Natural killer cell treated with Interleukin-12 subunit alpha and Interleukin-12 subunit beta and Interleukin-15 and Interleukin-18, amount 100 ng/mL, for 72 hours (primary cell): Measurements from ENCODE around the gene CRY2. TPM values are rescaled to one million over a fixed set of nuclear protein-coding genes. Genes with fewer than 3 reads are reported as not detected.

Experiments
- ATAC-seq, 2 donors: fragments of 150-1000 bp; cut with Tn5 transposase in 1 of 2; sonication (Bioruptor Pico), chemical (Tn5 transposase) in 1 of 2; 2 replicates each; pipeline ENCODE4 v1.10.0; 2021
- DNase-seq: peaks from one replicate; pipeline ENCODE4 v3.0.0; 2022; ENCODE audit warnings: low spot score
- H3K27ac Mint-ChIP-seq, 2 donors: 1 replicate in 1 of 2; 2 replicates in 1 of 2; pipeline ENCODE4 v1.8.0; 2022; ENCODE audit warnings: mixed read lengths in 2 of 2, mild to moderate bottlenecking in 1 of 2, moderate library complexity in 1 of 2
- H3K27me3 Mint-ChIP-seq, 2 donors: 1 replicate in 1 of 2; 2 replicates in 1 of 2; pipeline ENCODE4 v1.8.0; 2022; ENCODE audit warnings: mixed read lengths in 2 of 2
- H3K36me3 Mint-ChIP-seq: one replicate; pipeline ENCODE4 v1.8.0; 2022; ENCODE audit warnings: mixed read lengths
- H3K4me1 Mint-ChIP-seq, 2 donors: 1 replicate in 1 of 2; 2 replicates in 1 of 2; pipeline ENCODE4 v1.8.0; 2022; ENCODE audit warnings: low read depth in 2 of 2, mixed read lengths in 2 of 2, mild to moderate bottlenecking in 1 of 2
- H3K4me3 Mint-ChIP-seq: one replicate; pipeline ENCODE4 v1.8.0; 2022; ENCODE audit warnings: mixed read lengths
- H3K9me3 Mint-ChIP-seq: 2 replicates; pipeline ENCODE4 v1.8.0; 2022; ENCODE audit warnings: mixed read lengths
- total RNA-seq, 2 donors: library from RNA; stranded (reverse); gene quantifications; one replicate each; pipeline ENCODE4 v1.2.3, GENCODE V29; 2022

Gene CRY2
- total RNA-seq, 2 donors from 2014 or later = 22.8 to 28.5 TPM

GRCh38 chr11:45847911-45848316, 639 bp downstream of the CRY2 start:
- Mint-ChIP-seq H3K27me3 (peaks cover 0 to 3% of the 10 kb centered on the region in 2 donors), H3K36me3 (no peaks in the 10 kb centered on the region), H3K27ac (no peak overlapping the region), H3K9me3 (no peaks in the 10 kb centered on the region), H3K4me3 (peak overlapping the region; percentile 81), H3K4me1 (peaks cover 41 to 60% of the 10 kb centered on the region in 2 donors)
- ATAC-seq (peak in 1 of 2 donors; percentile 44), DNase-seq (no peak)

- DNase-seq (no peak), ATAC-seq (no peak)
- H3K9me3 Mint-ChIP-seq = no peaks in the 10 kb centered on the region
- peaks cover 36 to 53% of the 10 kb centered on the region in 2 donors for H3K4me1 Mint-ChIP-seq
- H3K27me3 Mint-ChIP-seq = peaks cover 0 to 3% of the 10 kb centered on the region in 2 donors
- no peak overlapping the region for H3K27ac Mint-ChIP-seq
- H3K36me3 Mint-ChIP-seq = no peaks in the 10 kb centered on the region
- peak overlapping the region; percentile 81 for H3K4me3 Mint-ChIP-seq
Measured at GRCh38 chr11:45848654-45849081, 1.4 kb downstream of the CRY2 start.

GRCh38 chr11:45850446-45850845, 3.2 kb downstream of the CRY2 start:
- no peaks in the 10 kb centered on the region for H3K9me3 Mint-ChIP-seq
- ATAC-seq (no peak), DNase-seq (no peak)
- H3K36me3 Mint-ChIP-seq = no peaks in the 10 kb centered on the region
- H3K27me3 Mint-ChIP-seq = peaks cover 0 to under 1% of the 10 kb centered on the region in 2 donors
- H3K27ac Mint-ChIP-seq = no peak overlapping the region
- peaks cover 33 to 50% of the 10 kb centered on the region in 2 donors for H3K4me1 Mint-ChIP-seq
- H3K4me3 Mint-ChIP-seq = no peak overlapping the region

- Mint-ChIP-seq H3K36me3 (no peaks in the 10 kb centered on the region), H3K27ac (no peak overlapping the region), H3K9me3 (no peaks in the 10 kb centered on the region), H3K27me3 (no peaks in the 10 kb centered on the region), H3K4me3 (no peak overlapping the region), H3K4me1 (peaks cover 29 to 44% of the 10 kb centered on the region in 2 donors)
- no peak for ATAC-seq
- no peak for DNase-seq
Measured at GRCh38 chr11:45851228-45851627, 4.0 kb downstream of the CRY2 start.

- Mint-ChIP-seq H3K9me3 (no peaks in the 10 kb centered on the region), H3K4me3 (no peak overlapping the region), H3K27me3 (no peaks in the 10 kb centered on the region), H3K36me3 (peaks cover 1% of the 10 kb centered on the region), H3K4me1 (peaks cover 22 to 35% of the 10 kb centered on the region in 2 donors), H3K27ac (peak overlapping the region in 1 of 2 donors; percentile 43)
- ATAC-seq (no peak), DNase-seq (no peak)
Measured at GRCh38 chr11:45852018-45852711, 4.9 kb downstream of the CRY2 start.

- DNase-seq = no peak
- H3K36me3 Mint-ChIP-seq = peaks cover 5% of the 10 kb centered on the region
- H3K27ac Mint-ChIP-seq = peak overlapping the region in 1 of 2 donors; percentile 43
- no peaks in the 10 kb centered on the region for H3K9me3 Mint-ChIP-seq
- peaks cover 24 to 35% of the 10 kb centered on the region in 2 donors for H3K4me1 Mint-ChIP-seq
- H3K27me3 Mint-ChIP-seq = no peaks in the 10 kb centered on the region
- H3K4me3 Mint-ChIP-seq = no peak overlapping the region
- peak; percentile 43 to 63 for ATAC-seq
Measured at GRCh38 chr11:45852712-45853101, 5.4 kb downstream of the CRY2 start.

- Mint-ChIP-seq H3K4me3 (no peak overlapping the region), H3K27me3 (no peaks in the 10 kb centered on the region), H3K36me3 (peaks cover 5% of the 10 kb centered on the region), H3K4me1 (peaks cover 21 to 30% of the 10 kb centered on the region in 2 donors), H3K9me3 (no peaks in the 10 kb centered on the region), H3K27ac (no peak overlapping the region)
- ATAC-seq = no peak
- DNase-seq = no peak
Measured at GRCh38 chr11:45853332-45854219, 6.3 kb downstream of the CRY2 start.

- no peak overlapping the region for H3K4me3 Mint-ChIP-seq
Measured at GRCh38 chr11:45855308-45855707, 8.0 kb downstream of the CRY2 start.

GRCh38 chr11:45856044-45856468, 8.8 kb downstream of the CRY2 start:
- no peaks in the 10 kb centered on the region for H3K27me3 Mint-ChIP-seq
- ATAC-seq = no peak
- no peaks in the 10 kb centered on the region for H3K9me3 Mint-ChIP-seq
- no peak overlapping the region for H3K4me3 Mint-ChIP-seq
- peaks cover 5% of the 10 kb centered on the region for H3K36me3 Mint-ChIP-seq
- H3K27ac Mint-ChIP-seq = no peak overlapping the region
- no peak for DNase-seq
- H3K4me1 Mint-ChIP-seq = peaks cover 6 to 11% of the 10 kb centered on the region in 2 donors

More at GRCh38 chr11:45855308-45855707, 8.0 kb downstream of the CRY2 start:
- Mint-ChIP-seq H3K4me1 (peaks cover 9 to 19% of the 10 kb centered on the region in 2 donors), H3K36me3 (peaks cover 5% of the 10 kb centered on the region), H3K9me3 (no peaks in the 10 kb centered on the region), H3K27ac (no peak overlapping the region), H3K27me3 (no peaks in the 10 kb centered on the region)
- ATAC-seq = no peak
- no peak for DNase-seq

GRCh38 chr11:45857961-45858474, 10.7 kb downstream of the CRY2 start:
- H3K27ac Mint-ChIP-seq = no peak overlapping the region
- H3K27me3 Mint-ChIP-seq = no peaks in the 10 kb centered on the region
- ATAC-seq (no peak), DNase-seq (no peak)
- no peaks in the 10 kb centered on the region for H3K9me3 Mint-ChIP-seq
- peaks cover 5% of the 10 kb centered on the region for H3K36me3 Mint-ChIP-seq
- H3K4me1 Mint-ChIP-seq = peaks cover 0 to 3% of the 10 kb centered on the region in 2 donors
- no peak overlapping the region for H3K4me3 Mint-ChIP-seq

GRCh38 chr11:45858751-45859398, 11.6 kb downstream of the CRY2 start:
- ATAC-seq (no peak), DNase-seq (no peak)
- H3K4me1 Mint-ChIP-seq = peaks cover 0 to 3% of the 10 kb centered on the region in 2 donors
- H3K27me3 Mint-ChIP-seq = no peaks in the 10 kb centered on the region
- no peak overlapping the region for H3K27ac Mint-ChIP-seq
- H3K9me3 Mint-ChIP-seq = no peaks in the 10 kb centered on the region
- H3K36me3 Mint-ChIP-seq = peaks cover 5% of the 10 kb centered on the region
- no peak overlapping the region for H3K4me3 Mint-ChIP-seq

- Mint-ChIP-seq H3K27me3 (no peaks in the 10 kb centered on the region), H3K27ac (no peak overlapping the region), H3K36me3 (peaks cover 5% of the 10 kb centered on the region), H3K9me3 (no peaks in the 10 kb centered on the region), H3K4me3 (no peak overlapping the region), H3K4me1 (peaks cover 0 to 3% of the 10 kb centered on the region in 2 donors)
- ATAC-seq (no peak), DNase-seq (no peak)
Measured at GRCh38 chr11:45859661-45860140, 12.4 kb downstream of the CRY2 start.

GRCh38 chr11:45860348-45860747, 13.1 kb downstream of the CRY2 start:
- H3K4me1 Mint-ChIP-seq = peaks cover 0 to 3% of the 10 kb centered on the region in 2 donors
- no peak overlapping the region for H3K27ac Mint-ChIP-seq
- ATAC-seq = no peak
- no peak for DNase-seq
- no peaks in the 10 kb centered on the region for H3K27me3 Mint-ChIP-seq
- no peaks in the 10 kb centered on the region for H3K9me3 Mint-ChIP-seq
- H3K4me3 Mint-ChIP-seq = no peak overlapping the region
- H3K36me3 Mint-ChIP-seq = peaks cover 5% of the 10 kb centered on the region
